Peyer's patch (tissue), 4 donors: ENCODE measurements around the gene GLYATL3.

ENCODE experiments used
- POLR2A ChIP-seq, 2 donors: fragments of 450-650 bp; IDR thresholded peaks; one replicate each; pipeline ENCODE4 v1.5.1; 2017; ENCODE audit warnings: antibody characterized with exemption in 2 of 2, mild to moderate bottlenecking in 2 of 2, moderate library complexity in 2 of 2
- TF ChIP-seq, protein P1 (sequence below), 6 experiments: fragments of 450-650 bp in 4 of 6; fragments of 200-600 bp in 2 of 6; sonication (generic) in 1 of 6; IDR thresholded peaks; one replicate each; pipeline ENCODE4 v1.5.1; 2017 to 2019; ENCODE audit warnings: antibody characterized with exemption in 6 of 6, mild to moderate bottlenecking in 3 of 6, moderate library complexity in 1 of 6

DNA sequence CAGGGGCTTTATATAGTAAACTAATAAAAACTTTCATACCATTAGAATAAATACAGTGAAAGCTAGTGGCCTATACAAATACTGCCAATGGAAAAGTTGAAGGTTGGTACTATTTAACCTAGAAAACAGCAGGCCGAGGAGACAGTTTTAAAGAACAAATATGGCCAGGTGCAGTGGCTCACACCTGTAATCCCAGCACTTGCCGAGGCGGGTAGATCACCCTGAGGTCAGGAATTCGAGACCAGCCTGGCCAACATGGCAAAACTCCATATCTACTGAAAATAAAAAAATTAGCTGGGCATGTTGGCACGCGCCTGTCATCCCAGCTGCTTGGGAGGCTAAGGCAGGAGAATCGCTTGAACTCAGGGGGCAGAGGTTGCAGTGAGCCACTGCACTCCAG, 24.8 kb downstream of the GLYATL3 start:
- TF ChIP-seq, protein P1, sequence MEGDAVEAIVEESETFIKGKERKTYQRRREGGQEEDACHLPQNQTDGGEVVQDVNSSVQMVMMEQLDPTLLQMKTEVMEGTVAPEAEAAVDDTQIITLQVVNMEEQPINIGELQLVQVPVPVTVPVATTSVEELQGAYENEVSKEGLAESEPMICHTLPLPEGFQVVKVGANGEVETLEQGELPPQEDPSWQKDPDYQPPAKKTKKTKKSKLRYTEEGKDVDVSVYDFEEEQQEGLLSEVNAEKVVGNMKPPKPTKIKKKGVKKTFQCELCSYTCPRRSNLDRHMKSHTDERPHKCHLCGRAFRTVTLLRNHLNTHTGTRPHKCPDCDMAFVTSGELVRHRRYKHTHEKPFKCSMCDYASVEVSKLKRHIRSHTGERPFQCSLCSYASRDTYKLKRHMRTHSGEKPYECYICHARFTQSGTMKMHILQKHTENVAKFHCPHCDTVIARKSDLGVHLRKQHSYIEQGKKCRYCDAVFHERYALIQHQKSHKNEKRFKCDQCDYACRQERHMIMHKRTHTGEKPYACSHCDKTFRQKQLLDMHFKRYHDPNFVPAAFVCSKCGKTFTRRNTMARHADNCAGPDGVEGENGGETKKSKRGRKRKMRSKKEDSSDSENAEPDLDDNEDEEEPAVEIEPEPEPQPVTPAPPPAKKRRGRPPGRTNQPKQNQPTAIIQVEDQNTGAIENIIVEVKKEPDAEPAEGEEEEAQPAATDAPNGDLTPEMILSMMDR (IDR thresholded peaks at IDR 0.05) = no peak
- no peak for TF ChIP-seq POLR2A (IDR thresholded peaks at IDR 0.05)
